Kidney tubule cell (primary cell): ENCODE results near the gene SCUBE2.
"Not testable (repeated sequence)": the region's sequence is repeated elsewhere in the genome, so short reads cannot be mapped to it uniquely, and the experiment has no call there.

Experiments used
- DNase-seq: peaks from one replicate; pipeline ENCODE4 v3.0.0-alpha.2; 2018; ENCODE audit warnings: low spot score

The SCUBE2 gene

GRCh38 chr11:9008011-9008550 lies 83.3 kb downstream of the SCUBE2 start:
- DNase-seq, result no peak

GRCh38 chr11:9005087-9005486 lies 86.3 kb downstream of the SCUBE2 start:
- no peak for DNase-seq

- DNase-seq, result no peak
Observed at GRCh38 chr11:9004183-9004926, 87.0 kb downstream of the SCUBE2 start.

- DNase-seq, result peak; percentile 45
Observed at GRCh38 chr11:9003573-9004182, 87.7 kb downstream of the SCUBE2 start, which contains the start of gene NRIP3. Gene NRIP3 (minus strand): TSS chr11:9004001. CDS start chr11:9003935, 66 bp downstream.

GRCh38 chr11:9002920-9003572 lies 88.4 kb downstream of the SCUBE2 start:
- DNase-seq, result no peak

GRCh38 chr11:9001736-9002135 lies 89.7 kb downstream of the SCUBE2 start:
- peak; percentile 95 for DNase-seq

GRCh38 chr11:8998017-8998416 lies 93.4 kb downstream of the SCUBE2 start:
- no peak for DNase-seq

GRCh38 chr11:8997451-8997850 lies 93.9 kb downstream of the SCUBE2 start:
- no peak for DNase-seq

- DNase-seq, result peak; percentile 21
Observed at GRCh38 chr11:8989453-8989852, 101.9 kb downstream of the SCUBE2 start.

GRCh38 chr11:8988329-8989234 lies 102.8 kb downstream of the SCUBE2 start:
- peak; percentile 71 for DNase-seq

GRCh38 chr11:8987446-8987845 lies 104.0 kb downstream of the SCUBE2 start:
- no peak for DNase-seq

GRCh38 chr11:8986772-8987171 lies 104.6 kb downstream of the SCUBE2 start:
- not testable (repeated sequence) for DNase-seq

GRCh38 chr11:8985462-8985861 lies 105.9 kb downstream of the SCUBE2 start:
- no peak for DNase-seq

- no peak for DNase-seq
Observed at GRCh38 chr11:8983552-8983951, 107.8 kb downstream of the SCUBE2 start.

- DNase-seq, result no peak
Observed at GRCh38 chr11:8980485-8980884, 110.9 kb downstream of the SCUBE2 start.

- not testable (repeated sequence) for DNase-seq
Observed at GRCh38 chr11:8979365-8979764, 112.0 kb downstream of the SCUBE2 start.

GRCh38 chr11:8973121-8973520 lies 118.3 kb downstream of the SCUBE2 start:
- no peak for DNase-seq

GRCh38 chr11:8971924-8972316 lies 119.5 kb downstream of the SCUBE2 start:
- no peak for DNase-seq

- DNase-seq, result no peak
Observed at GRCh38 chr11:8971196-8971923, 120.0 kb downstream of the SCUBE2 start.
